ENCODE measurements around the gene COL6A1. TPM values are rescaled to one million over a fixed set of nuclear protein-coding genes. Genes with fewer than 3 reads are reported as not detected.

COL6A1 gene
- total and polyA plus RNA-seq, 4 experiments from 2014 or later, result 0.87 to 6.0 (median 5.2) TPM; not detected in 1

- Histone ChIP-seq H3K9me3 (ENCODE audit: control insufficient read depth in 1 of 2, low read length in 2 of 2) (no peaks in the 10 kb centered on the region), H3K4me1 (ENCODE audit: insufficient read depth, low read length) (no peaks in the 10 kb centered on the region), H3K27me3 (ENCODE audit: insufficient read depth, low read length) (no peaks in the 10 kb centered on the region), H3K27ac (ENCODE audit: low read depth, low read length) (no peak overlapping the region), H3K4me3 (ENCODE audit: low read length in 2 of 2) (no peak overlapping the region), H3K36me3 (ENCODE audit: insufficient read depth, low read length) (no peaks in the 10 kb centered on the region)
- CTCF ChIA-PET (ENCODE audit: partially characterized antibody), result no interaction called here
- no peaks in the 10 kb centered on the region for H3K9me3 Mint-ChIP-seq
- no peak for DNase-seq
- H3K4me1 Mint-ChIP-seq, result no peaks in the 10 kb centered on the region
- intact Hi-C loops (cut with micrococcal nuclease), result no loop called here
- no peak overlapping the region for H3K27ac Mint-ChIP-seq
- peaks cover 4 to 9% of the 10 kb centered on the region in 2 donors for H3K27me3 Mint-ChIP-seq
- no peak overlapping the region for H3K4me3 Mint-ChIP-seq
- POLR2A ChIA-PET (ENCODE audit: partially characterized antibody), result no interaction called here
- H3K36me3 Mint-ChIP-seq, result no peaks in the 10 kb centered on the region
These were observed 54.5 kb downstream of the COL6A1 start for GRCh38 chr21:46035809-46036695.

GRCh38 chr21:46036696-46037330 lies 55.2 kb downstream of the COL6A1 start:
- CTCF ChIA-PET (ENCODE audit: partially characterized antibody), result no interaction called here
- POLR2A ChIA-PET (ENCODE audit: partially characterized antibody), result no interaction called here
- H3K27ac Mint-ChIP-seq, result no peak overlapping the region
- H3K36me3 ChIP-seq (ENCODE audit: insufficient read depth, low read length), result no peaks in the 10 kb centered on the region
- peaks cover 0 to 2% of the 10 kb centered on the region in 2 donors for H3K36me3 Mint-ChIP-seq
- H3K4me1 Mint-ChIP-seq, result no peaks in the 10 kb centered on the region
- H3K27ac ChIP-seq (ENCODE audit: low read depth, low read length), result no peak overlapping the region
- H3K9me3 ChIP-seq (ENCODE audit: control insufficient read depth in 1 of 2, low read length in 2 of 2), result no peaks in the 10 kb centered on the region
- H3K4me3 ChIP-seq (ENCODE audit: low read length in 2 of 2), result no peak overlapping the region
- H3K27me3 ChIP-seq (ENCODE audit: insufficient read depth, low read length), result no peaks in the 10 kb centered on the region
- H3K4me3 Mint-ChIP-seq, result no peak overlapping the region
- intact Hi-C loops (cut with micrococcal nuclease), result no loop called here
- H3K9me3 Mint-ChIP-seq, result no peaks in the 10 kb centered on the region
- H3K4me1 ChIP-seq (ENCODE audit: insufficient read depth, low read length), result no peaks in the 10 kb centered on the region
- DNase-seq, result no peak
- peaks cover 5 to 8% of the 10 kb centered on the region in 2 donors for H3K27me3 Mint-ChIP-seq

- no peak overlapping the region for H3K27ac ChIP-seq (ENCODE audit: low read depth, low read length)
- no peak overlapping the region for H3K4me3 ChIP-seq (ENCODE audit: low read length in 2 of 2)
- H3K9me3 ChIP-seq (ENCODE audit: control insufficient read depth in 1 of 2, low read length in 2 of 2), result no peaks in the 10 kb centered on the region
- CTCF ChIA-PET (ENCODE audit: partially characterized antibody), result no interaction called here
- H3K27me3 ChIP-seq (ENCODE audit: insufficient read depth, low read length), result no peaks in the 10 kb centered on the region
- H3K4me3 Mint-ChIP-seq, result no peak overlapping the region
- H3K9me3 Mint-ChIP-seq, result no peaks in the 10 kb centered on the region
- no peaks in the 10 kb centered on the region for H3K4me1 Mint-ChIP-seq
- POLR2A ChIA-PET (ENCODE audit: partially characterized antibody), result no interaction called here
- H3K4me1 ChIP-seq (ENCODE audit: insufficient read depth, low read length), result no peaks in the 10 kb centered on the region
- intact Hi-C loops (cut with micrococcal nuclease), result no loop called here
- DNase-seq, result no peak
- H3K27ac Mint-ChIP-seq, result no peak overlapping the region
- H3K36me3 Mint-ChIP-seq, result peaks cover 0 to 3% of the 10 kb centered on the region in 2 donors
- no peaks in the 10 kb centered on the region for H3K36me3 ChIP-seq (ENCODE audit: insufficient read depth, low read length)
- peaks cover 4 to 7% of the 10 kb centered on the region in 2 donors for H3K27me3 Mint-ChIP-seq
These were observed 56.1 kb downstream of the COL6A1 start for GRCh38 chr21:46037331-46038325.

- Histone ChIP-seq H3K27me3 (ENCODE audit: insufficient read depth, low read length) (no peaks in the 10 kb centered on the region), H3K36me3 (ENCODE audit: insufficient read depth, low read length) (no peaks in the 10 kb centered on the region), H3K27ac (ENCODE audit: low read depth, low read length) (no peak overlapping the region), H3K9me3 (ENCODE audit: control insufficient read depth in 1 of 2, low read length in 2 of 2) (no peaks in the 10 kb centered on the region), H3K4me1 (ENCODE audit: insufficient read depth, low read length) (no peaks in the 10 kb centered on the region), H3K4me3 (ENCODE audit: low read length in 2 of 2) (no peak overlapping the region)
- ChIA-PET CTCF (ENCODE audit: partially characterized antibody) (no interaction called here), POLR2A (ENCODE audit: partially characterized antibody) (no interaction called here)
- no peaks in the 10 kb centered on the region for H3K4me1 Mint-ChIP-seq
- H3K4me3 Mint-ChIP-seq, result no peak overlapping the region
- intact Hi-C loops (cut with micrococcal nuclease), result no loop called here
- peaks cover 0 to 3% of the 10 kb centered on the region in 2 donors for H3K36me3 Mint-ChIP-seq
- H3K27ac Mint-ChIP-seq, result no peak overlapping the region
- peaks cover 4 to 7% of the 10 kb centered on the region in 2 donors for H3K27me3 Mint-ChIP-seq
- DNase-seq, result no peak
- H3K9me3 Mint-ChIP-seq, result no peaks in the 10 kb centered on the region
These were observed 56.8 kb downstream of the COL6A1 start for GRCh38 chr21:46038341-46038829.

- POLR2A ChIA-PET (ENCODE audit: partially characterized antibody), result no interaction called here
- no peaks in the 10 kb centered on the region for H3K36me3 ChIP-seq (ENCODE audit: insufficient read depth, low read length)
- no peaks in the 10 kb centered on the region for H3K9me3 Mint-ChIP-seq
- no peak for DNase-seq
- no peak overlapping the region for H3K4me3 ChIP-seq (ENCODE audit: low read length in 2 of 2)
- no peak overlapping the region for H3K27ac Mint-ChIP-seq
- CTCF ChIA-PET (ENCODE audit: partially characterized antibody), result no interaction called here
- intact Hi-C loops (cut with micrococcal nuclease), result no loop called here
- H3K27ac ChIP-seq (ENCODE audit: low read depth, low read length), result no peak overlapping the region
- peaks cover 0 to 3% of the 10 kb centered on the region in 2 donors for H3K36me3 Mint-ChIP-seq
- no peaks in the 10 kb centered on the region for H3K27me3 ChIP-seq (ENCODE audit: insufficient read depth, low read length)
- no peaks in the 10 kb centered on the region for H3K4me1 Mint-ChIP-seq
- H3K4me1 ChIP-seq (ENCODE audit: insufficient read depth, low read length), result no peaks in the 10 kb centered on the region
- peak overlapping the region in 1 of 8 donors; percentile 35 for H3K4me3 Mint-ChIP-seq
- peaks cover 4 to 7% of the 10 kb centered on the region in 2 donors for H3K27me3 Mint-ChIP-seq
- no peaks in the 10 kb centered on the region for H3K9me3 ChIP-seq (ENCODE audit: control insufficient read depth in 1 of 2, low read length in 2 of 2)
These were observed 57.4 kb downstream of the COL6A1 start for GRCh38 chr21:46038871-46039397.

- H3K27ac Mint-ChIP-seq, result no peak overlapping the region
- H3K4me3 Mint-ChIP-seq, result no peak overlapping the region
- Histone ChIP-seq H3K36me3 (ENCODE audit: insufficient read depth, low read length) (no peaks in the 10 kb centered on the region), H3K27me3 (ENCODE audit: insufficient read depth, low read length) (no peaks in the 10 kb centered on the region), H3K4me1 (ENCODE audit: insufficient read depth, low read length) (no peaks in the 10 kb centered on the region), H3K27ac (ENCODE audit: low read depth, low read length) (no peak overlapping the region), H3K4me3 (ENCODE audit: low read length in 2 of 2) (no peak overlapping the region), H3K9me3 (ENCODE audit: control insufficient read depth in 1 of 2, low read length in 2 of 2) (no peaks in the 10 kb centered on the region)
- H3K9me3 Mint-ChIP-seq, result no peaks in the 10 kb centered on the region
- H3K27me3 Mint-ChIP-seq, result peaks cover 4 to 7% of the 10 kb centered on the region in 2 donors
- peaks cover 0 to 3% of the 10 kb centered on the region in 2 donors for H3K36me3 Mint-ChIP-seq
- ChIA-PET CTCF (ENCODE audit: partially characterized antibody) (no interaction called here), POLR2A (ENCODE audit: partially characterized antibody) (no interaction called here)
- no peak for DNase-seq
- intact Hi-C loops (cut with micrococcal nuclease), result no loop called here
- no peaks in the 10 kb centered on the region for H3K4me1 Mint-ChIP-seq
These were observed 58.5 kb downstream of the COL6A1 start for GRCh38 chr21:46039891-46040660.
